BE2C (cell line): ENCODE measurements around the gene ARF6.
A peak's percentile ranks its signal among the peaks of the same experiment; 100 is the strongest.
"Not testable (repeated sequence)": the region's sequence is repeated elsewhere in the genome, so short reads cannot be mapped to it uniquely, and the experiment has no call there.

Source experiments
- DNase-seq: peaks from one replicate; pipeline ENCODE4 v3.0.0-alpha.2; 2020
- H3K27me3 ChIP-seq: fragments of 250-450 bp; sonication (Bioruptor Pico); 2 replicates; pipeline ENCODE4 v1.5.1; 2020; ENCODE audit warnings: mild to moderate bottlenecking
- H3K36me3 ChIP-seq: fragments of 250-450 bp; sonication (Bioruptor Pico); 2 replicates; pipeline ENCODE4 v1.5.1; 2020; ENCODE audit warnings: mild to moderate bottlenecking
- H3K4me1 ChIP-seq: fragments of 250-450 bp; sonication (Bioruptor Pico); 2 replicates; pipeline ENCODE4 v1.5.1; 2020
- H3K4me3 ChIP-seq: 2 replicates; pipeline ENCODE4 v1.5.1; 2011; ENCODE audit warnings: low read depth, low read length
- H3K9me3 ChIP-seq: fragments of 250-450 bp; sonication (Bioruptor Pico); 2 replicates; pipeline ENCODE4 v1.5.1; 2020
- CTCF ChIP-seq: IDR thresholded peaks from 2 replicates; pipeline ENCODE4 v1.5.1; 2012; ENCODE audit warnings: mild to moderate bottlenecking, low read depth, low read length

Gene ARF6

GRCh38 chr14:49870908-49871307 lies 22.0 kb upstream of the ARF6 start:
- no peak for DNase-seq
- Histone ChIP-seq H3K9me3 (no peaks in the 10 kb centered on the region), H3K4me3 (no peak overlapping the region), H3K4me1 (peaks cover 4% of the 10 kb centered on the region; the same call in 1 of the 2 replicates), H3K36me3 (no peaks in the 10 kb centered on the region), H3K27me3 (no peaks in the 10 kb centered on the region)
- TF ChIP-seq CTCF: no peak

GRCh38 chr14:49873548-49873947 lies 19.3 kb upstream of the ARF6 start:
- not testable (repeated sequence) for H3K4me3 ChIP-seq, H3K27me3 ChIP-seq, H3K9me3 ChIP-seq, DNase-seq, H3K36me3 ChIP-seq, H3K4me1 ChIP-seq

- no peaks in the 10 kb centered on the region for H3K9me3 ChIP-seq
- H3K4me3 ChIP-seq: no peak overlapping the region
- no peaks in the 10 kb centered on the region for H3K36me3 ChIP-seq
- no peaks in the 10 kb centered on the region for H3K4me1 ChIP-seq
- no peaks in the 10 kb centered on the region for H3K27me3 ChIP-seq
- no peak for DNase-seq
- no peak for TF ChIP-seq CTCF
Measured at GRCh38 chr14:49875640-49876198, 17.2 kb upstream of the ARF6 start.

- no peaks in the 10 kb centered on the region for H3K27me3 ChIP-seq
- H3K4me3 ChIP-seq: no peak overlapping the region
- TF ChIP-seq CTCF: no peak
- H3K9me3 ChIP-seq: no peaks in the 10 kb centered on the region
- no peak for DNase-seq
- no peaks in the 10 kb centered on the region for H3K36me3 ChIP-seq
- H3K4me1 ChIP-seq: no peaks in the 10 kb centered on the region
Measured at GRCh38 chr14:49876563-49877127, 16.2 kb upstream of the ARF6 start.

DNA sequence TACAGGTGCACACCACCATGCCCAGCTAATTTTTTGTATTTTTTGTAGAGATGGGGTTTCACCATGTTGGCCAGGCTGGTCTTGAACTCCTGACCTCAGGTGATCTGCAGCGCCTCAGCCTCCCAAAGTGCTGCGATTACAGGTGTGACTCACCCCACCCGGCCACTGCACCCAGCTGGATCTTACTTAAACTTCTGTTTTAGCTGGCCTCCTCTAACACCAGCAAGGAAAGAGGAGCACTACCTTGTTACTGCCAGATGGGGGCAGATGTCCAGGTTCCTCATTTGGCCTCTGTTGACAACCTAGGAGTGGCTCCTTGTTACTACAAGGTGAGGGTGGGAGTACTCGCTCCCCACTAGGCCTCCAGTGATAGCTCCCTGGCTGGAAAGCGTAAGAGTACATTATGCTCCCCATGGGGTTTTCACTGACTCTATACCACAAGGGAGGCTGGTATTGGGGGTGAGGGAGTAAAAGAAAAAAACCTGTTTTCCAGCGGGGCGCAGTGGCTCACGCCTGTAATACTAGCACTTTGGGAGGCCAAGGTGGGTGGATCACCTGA lies 13.2 kb upstream of the ARF6 start:
- no peaks in the 10 kb centered on the region for H3K36me3 ChIP-seq
- no peaks in the 10 kb centered on the region for H3K9me3 ChIP-seq
- peak; percentile 54 for DNase-seq
- peak; percentile 89 for TF ChIP-seq CTCF
- no peak overlapping the region for H3K4me3 ChIP-seq
- no peaks in the 10 kb centered on the region for H3K4me1 ChIP-seq
- no peaks in the 10 kb centered on the region for H3K27me3 ChIP-seq

DNA sequence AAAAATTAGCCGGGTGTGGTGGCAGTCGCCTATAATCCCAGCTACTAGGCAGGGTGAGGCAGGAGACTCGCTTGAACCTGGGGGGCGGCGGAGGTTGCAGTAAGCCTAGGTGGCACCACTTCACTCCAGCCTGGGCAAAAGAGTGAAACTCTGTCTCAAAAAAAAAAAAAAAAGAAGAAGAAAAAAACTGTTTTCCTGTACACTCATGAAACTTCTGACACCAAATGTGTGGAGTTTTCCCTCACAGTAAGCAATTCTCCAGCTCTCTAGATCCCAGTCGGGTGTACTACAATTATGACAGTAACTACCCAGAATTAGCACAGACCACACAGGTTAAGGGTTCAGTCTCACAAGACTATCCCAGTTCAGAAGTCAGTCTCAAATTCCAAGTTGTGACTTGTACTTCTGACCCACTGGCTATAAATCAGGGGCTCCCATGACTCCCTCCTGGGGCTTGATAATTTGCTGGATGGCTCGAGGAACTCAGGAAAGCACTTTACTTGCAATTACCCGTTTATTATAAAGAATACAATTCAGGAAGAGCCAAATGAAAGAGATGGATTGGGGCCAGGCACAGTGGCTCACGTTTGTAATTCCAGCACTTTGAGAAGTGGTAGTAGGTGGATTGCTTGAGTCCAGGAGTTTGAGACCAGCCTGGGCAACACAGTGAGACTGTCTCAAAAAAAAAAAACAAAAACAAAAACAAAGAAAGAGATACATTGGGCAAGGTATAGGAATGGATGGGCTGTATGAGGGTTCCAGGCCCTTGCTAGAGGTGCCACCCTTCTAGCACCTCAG lies 12.4 kb upstream of the ARF6 start:
- no peak for DNase-seq

More for the DNA sequence above, 12.4 kb upstream of the ARF6 start:
- no peaks in the 10 kb centered on the region for H3K36me3 ChIP-seq
- no peaks in the 10 kb centered on the region for H3K9me3 ChIP-seq
- no peaks in the 10 kb centered on the region for H3K27me3 ChIP-seq
- H3K4me1 ChIP-seq: no peaks in the 10 kb centered on the region
- no peak overlapping the region for H3K4me3 ChIP-seq
- no peak for TF ChIP-seq CTCF
